GM12878 (cell line): Measurements from ENCODE around the gene BEST4. TPM values are rescaled to one million over a fixed set of nuclear protein-coding genes. Genes with fewer than 3 reads are reported as not detected.

Source experiments
- CBFB ChIP-seq: IDR thresholded peaks from 2 replicates; pipeline ENCODE4 v1.6.1; 2016; ENCODE audit warnings: antibody characterized with exemption, low read depth
- CBX5 ChIP-seq: sonication (generic); IDR thresholded peaks from 2 replicates; pipeline ENCODE4 v1.6.1; 2016; ENCODE audit warnings: low read depth, moderate library complexity, mild to moderate bottlenecking, inconsistent platforms
- CHD4 ChIP-seq: fragments of 200-600 bp; sonication (generic); IDR thresholded peaks from 2 replicates; pipeline ENCODE4 v1.6.1; 2016; ENCODE audit warnings: mild to moderate bottlenecking
- EP300 ChIP-seq, 2 experiments: fragments of 150-350 bp in 1 of 2; IDR thresholded peaks; 2 replicates each; pipeline ENCODE4 v1.6.1; 2011 to 2012; ENCODE audit warnings: low read depth in 2 of 2, low read length in 2 of 2, borderline replicate concordance in 1 of 2, improper control_type of control experiment in 1 of 2, inconsistent platforms in 1 of 2; ENCODE audit not compliant: control insufficient read depth in 1 of 2
- EZH2 ChIP-seq: IDR thresholded peaks from 2 replicates; pipeline ENCODE4 v1.6.1; 2012; ENCODE audit warnings: low read depth, mild to moderate bottlenecking, control low read depth, inconsistent platforms, low read length, borderline replicate concordance; ENCODE audit not compliant: control insufficient read depth
- IKZF2 ChIP-seq, 2 experiments: fragments of 450-650 bp; IDR thresholded peaks; 2 replicates each; pipeline ENCODE4 v1.6.1; 2017; ENCODE audit warnings: mild to moderate bottlenecking in 2 of 2, moderate library complexity in 2 of 2
- JUND ChIP-seq: IDR thresholded peaks from 2 replicates; pipeline ENCODE4 v1.6.1; 2012; ENCODE audit warnings: low read depth, mild to moderate bottlenecking, low read length, improper control_type of control experiment, moderate library complexity
- KAT2A ChIP-seq: conservative IDR thresholded peaks from 2 replicates; pipeline ENCODE4 v1.6.1; 2011; ENCODE audit warnings: low read depth, low read length; ENCODE audit not compliant: control insufficient read depth
- KDM1A ChIP-seq: fragments of 200-600 bp; sonication (generic); IDR thresholded peaks from 2 replicates; pipeline ENCODE4 v1.6.1; 2016; ENCODE audit warnings: borderline replicate concordance
- MTA2 ChIP-seq: fragments of 450-650 bp; IDR thresholded peaks from 2 replicates; pipeline ENCODE4 v1.6.1; 2016; ENCODE audit warnings: low read depth, mild to moderate bottlenecking, moderate library complexity
- RAD21 ChIP-seq: IDR thresholded peaks from 2 replicates; pipeline ENCODE4 v1.6.1; 2011; ENCODE audit warnings: mild to moderate bottlenecking, low read depth, low read length, moderate library complexity; ENCODE audit not compliant: insufficient read depth
- SIN3A ChIP-seq: IDR thresholded peaks from 2 replicates; pipeline ENCODE4 v1.6.1; 2012; ENCODE audit warnings: low read depth, low read length, improper control_type of control experiment
- SMAD5 ChIP-seq: IDR thresholded peaks from 2 replicates; pipeline ENCODE4 v1.6.1; 2016; ENCODE audit warnings: antibody characterized with exemption, low read depth
- SMARCA5 ChIP-seq: fragments of 450-650 bp; IDR thresholded peaks from 2 replicates; pipeline ENCODE4 v1.6.1; 2017; ENCODE audit warnings: mild to moderate bottlenecking
- SP1 ChIP-seq: IDR thresholded peaks from one replicate; pipeline ENCODE4 v1.6.1; 2011; ENCODE audit warnings: low read depth, low read length
- STAT1 ChIP-seq: fragments of 450-650 bp; conservative IDR thresholded peaks from 2 replicates; pipeline ENCODE4 v1.6.1; 2014; ENCODE audit warnings: antibody characterized with exemption, mild to moderate bottlenecking
- ZNF24 ChIP-seq: fragments of 450-650 bp; IDR thresholded peaks from 2 replicates; pipeline ENCODE4 v1.6.1; 2017; ENCODE audit warnings: antibody characterized with exemption, mild to moderate bottlenecking
- polyA plus RNA-seq, 11 experiments: library from polyadenylated mRNA; depleted of rRNA in 4 of 11; unstranded in 6 of 11; stranded (reverse) in 5 of 11; fragments of >200 nt; fragmentation: Nextera tagmentation in 4 of 11; fragmentation: Illumina TruSeq in 1 of 11; extraction: Ambion mirVana in 4 of 11; extraction: Trizol in 1 of 11; gene quantifications; 1 replicate in 1 of 11; 2 replicates in 10 of 11; pipeline versions ENCODE4 v1.2.1 to v1.2.3, GENCODE V29; 2011 to 2016; ENCODE audit warnings: inconsistent platforms in 2 of 11, missing spikeins in 2 of 11, low read depth in 1 of 11
- total RNA-seq, 4 experiments: library from RNA; depleted of rRNA in 3 of 4; stranded (reverse); fragments of >200 nt in 3 of 4; fragmentation: Illumina TruSeq in 1 of 4; extraction: Trizol in 1 of 4; gene quantifications; 2 replicates each; pipeline versions ENCODE4 v1.2.1 to v1.2.3, GENCODE V29; 2013 to 2021
- TF ChIP-seq, protein P1 (sequence below): IDR thresholded peaks from 2 replicates; pipeline ENCODE4 v1.6.1; 2012; ENCODE audit warnings: low read depth, low read length, improper control_type of control experiment
- TF ChIP-seq, protein P2 (sequence below): fragments of 450-650 bp; conservative IDR thresholded peaks from 2 replicates; pipeline ENCODE4 v1.6.1; 2017; ENCODE audit warnings: mild to moderate bottlenecking, moderate library complexity
- TF ChIP-seq, protein P3 (sequence below): fragments of 450-650 bp; formaldehyde crosslinking; IDR thresholded peaks from 2 replicates; pipeline ENCODE4 v1.5.0; 2022; ENCODE audit warnings: mild to moderate bottlenecking, missing genetic modification characterization

BEST4 gene
- total and polyA plus RNA-seq, 10 of the 15 experiments (the other 5 are each of a cell fraction or from before 2014, with no cell fraction given) = 0.06 to 1.3 (median 0.42) TPM

DNA sequence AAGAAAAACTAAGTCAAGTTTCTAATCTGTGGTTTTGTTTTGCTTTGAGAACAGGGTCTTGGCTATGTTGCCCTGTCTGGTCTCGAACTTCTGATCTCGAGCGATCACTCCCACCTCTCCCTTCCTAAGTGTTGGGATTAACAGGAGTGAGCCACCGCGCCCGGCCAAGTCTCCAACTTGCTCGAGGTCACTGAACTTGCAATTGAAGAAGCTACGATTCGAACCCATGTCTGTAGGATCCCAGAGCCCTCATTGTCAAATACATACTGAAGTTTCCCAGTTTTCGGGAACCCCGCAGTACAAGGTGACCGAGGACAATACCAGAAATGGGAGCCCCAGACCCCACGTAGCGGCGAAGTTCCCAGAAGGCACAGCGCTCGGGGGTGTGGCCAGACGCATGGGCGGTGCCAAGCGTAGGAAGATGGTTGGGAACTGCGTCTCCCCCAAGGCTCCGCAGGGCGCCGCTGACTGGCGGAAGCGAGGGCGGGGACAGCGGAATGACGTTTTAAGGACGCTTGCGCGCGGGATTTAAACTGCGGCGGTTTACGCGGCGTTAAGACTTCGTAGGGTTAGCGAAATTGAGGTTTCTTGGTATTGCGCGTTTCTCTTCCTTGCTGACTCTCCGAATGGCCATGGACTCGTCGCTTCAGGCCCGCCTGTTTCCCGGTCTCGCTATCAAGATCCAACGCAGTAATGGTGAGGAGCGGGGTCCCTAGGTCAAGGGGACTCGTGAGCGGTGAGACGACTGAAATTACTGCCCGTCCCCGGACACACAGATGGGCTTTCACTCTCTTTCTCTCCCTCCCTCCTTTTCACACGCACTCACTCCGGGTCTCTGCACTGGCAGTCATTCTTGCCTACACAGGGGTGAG is 48.4 kb downstream of the BEST4 start, which contains the start of gene KIF2C (continued):
- TF ChIP-seq MTA2 = peak; percentile 48
- peak; percentile 74 for TF ChIP-seq CBFB
- TF ChIP-seq KDM1A = no peak
- TF ChIP-seq RAD21 = no peak
- TF ChIP-seq STAT1 = no peak; the same call in 1 of the 2 replicates
- TF ChIP-seq SMARCA5 = no peak
- TF ChIP-seq, protein P1, sequence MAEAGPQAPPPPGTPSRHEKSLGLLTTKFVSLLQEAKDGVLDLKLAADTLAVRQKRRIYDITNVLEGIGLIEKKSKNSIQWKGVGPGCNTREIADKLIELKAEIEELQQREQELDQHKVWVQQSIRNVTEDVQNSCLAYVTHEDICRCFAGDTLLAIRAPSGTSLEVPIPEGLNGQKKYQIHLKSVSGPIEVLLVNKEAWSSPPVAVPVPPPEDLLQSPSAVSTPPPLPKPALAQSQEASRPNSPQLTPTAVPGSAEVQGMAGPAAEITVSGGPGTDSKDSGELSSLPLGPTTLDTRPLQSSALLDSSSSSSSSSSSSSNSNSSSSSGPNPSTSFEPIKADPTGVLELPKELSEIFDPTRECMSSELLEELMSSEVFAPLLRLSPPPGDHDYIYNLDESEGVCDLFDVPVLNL = peak; percentile 98
- TF ChIP-seq KAT2A = no peak
- peak; percentile 92 for TF ChIP-seq SMAD5
- peak; percentile 88 to 89 for TF ChIP-seq IKZF2 (IDR thresholded peaks at IDR 0.05)
- peak; percentile 100 for TF ChIP-seq SIN3A
- peak; percentile 78 for TF ChIP-seq SP1
- TF ChIP-seq EP300 (IDR thresholded peaks at IDR 0.05; ENCODE audit: borderline replicate concordance in 1 of 2, control insufficient read depth in 1 of 2, low read depth in 2 of 2, low read length in 2 of 2) = 0 out of 4 replicates have a peak, but pooled peaks of 1 of the 2 experiments have one; percentile 23
- TF ChIP-seq JUND = no peak
- no peak for TF ChIP-seq ZNF24
- TF ChIP-seq CHD4 = no peak
- 0 out of 2 replicates have a peak, but pooled peaks have one; percentile 22 for TF ChIP-seq CBX5
- TF ChIP-seq EZH2 = no peak
- TF ChIP-seq, protein P2, sequence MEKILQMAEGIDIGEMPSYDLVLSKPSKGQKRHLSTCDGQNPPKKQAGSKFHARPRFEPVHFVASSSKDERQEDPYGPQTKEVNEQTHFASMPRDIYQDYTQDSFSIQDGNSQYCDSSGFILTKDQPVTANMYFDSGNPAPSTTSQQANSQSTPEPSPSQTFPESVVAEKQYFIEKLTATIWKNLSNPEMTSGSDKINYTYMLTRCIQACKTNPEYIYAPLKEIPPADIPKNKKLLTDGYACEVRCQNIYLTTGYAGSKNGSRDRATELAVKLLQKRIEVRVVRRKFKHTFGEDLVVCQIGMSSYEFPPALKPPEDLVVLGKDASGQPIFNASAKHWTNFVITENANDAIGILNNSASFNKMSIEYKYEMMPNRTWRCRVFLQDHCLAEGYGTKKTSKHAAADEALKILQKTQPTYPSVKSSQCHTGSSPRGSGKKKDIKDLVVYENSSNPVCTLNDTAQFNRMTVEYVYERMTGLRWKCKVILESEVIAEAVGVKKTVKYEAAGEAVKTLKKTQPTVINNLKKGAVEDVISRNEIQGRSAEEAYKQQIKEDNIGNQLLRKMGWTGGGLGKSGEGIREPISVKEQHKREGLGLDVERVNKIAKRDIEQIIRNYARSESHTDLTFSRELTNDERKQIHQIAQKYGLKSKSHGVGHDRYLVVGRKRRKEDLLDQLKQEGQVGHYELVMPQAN = peak; percentile 100
- TF ChIP-seq, protein P3, sequence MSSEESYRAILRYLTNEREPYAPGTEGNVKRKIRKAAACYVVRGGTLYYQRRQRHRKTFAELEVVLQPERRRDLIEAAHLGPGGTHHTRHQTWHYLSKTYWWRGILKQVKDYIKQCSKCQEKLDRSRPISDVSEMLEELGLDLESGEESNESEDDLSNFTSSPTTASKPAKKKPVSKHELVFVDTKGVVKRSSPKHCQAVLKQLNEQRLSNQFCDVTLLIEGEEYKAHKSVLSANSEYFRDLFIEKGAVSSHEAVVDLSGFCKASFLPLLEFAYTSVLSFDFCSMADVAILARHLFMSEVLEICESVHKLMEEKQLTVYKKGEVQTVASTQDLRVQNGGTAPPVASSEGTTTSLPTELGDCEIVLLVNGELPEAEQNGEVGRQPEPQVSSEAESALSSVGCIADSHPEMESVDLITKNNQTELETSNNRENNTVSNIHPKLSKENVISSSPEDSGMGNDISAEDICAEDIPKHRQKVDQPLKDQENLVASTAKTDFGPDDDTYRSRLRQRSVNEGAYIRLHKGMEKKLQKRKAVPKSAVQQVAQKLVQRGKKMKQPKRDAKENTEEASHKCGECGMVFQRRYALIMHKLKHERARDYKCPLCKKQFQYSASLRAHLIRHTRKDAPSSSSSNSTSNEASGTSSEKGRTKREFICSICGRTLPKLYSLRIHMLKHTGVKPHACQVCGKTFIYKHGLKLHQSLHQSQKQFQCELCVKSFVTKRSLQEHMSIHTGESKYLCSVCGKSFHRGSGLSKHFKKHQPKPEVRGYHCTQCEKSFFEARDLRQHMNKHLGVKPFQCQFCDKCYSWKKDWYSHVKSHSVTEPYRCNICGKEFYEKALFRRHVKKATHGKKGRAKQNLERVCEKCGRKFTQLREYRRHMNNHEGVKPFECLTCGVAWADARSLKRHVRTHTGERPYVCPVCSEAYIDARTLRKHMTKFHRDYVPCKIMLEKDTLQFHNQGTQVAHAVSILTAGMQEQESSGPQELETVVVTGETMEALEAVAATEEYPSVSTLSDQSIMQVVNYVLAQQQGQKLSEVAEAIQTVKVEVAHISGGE (CRISPR knock-in tag) = no peak
